NOMO-1 treated with DMSO at 0.1 percent for 48 hours (cell line): ENCODE data around the gene LYSMD2.
A peak's percentile ranks its signal among the peaks of the same experiment; 100 is the strongest.

Experiments used
- DNase-seq: peaks from one replicate; lab custom pipeline; 2025; ENCODE audit not compliant: unreplicated experiment; lab: John Stamatoyannopoulos, UW

Gene LYSMD2

DNA sequence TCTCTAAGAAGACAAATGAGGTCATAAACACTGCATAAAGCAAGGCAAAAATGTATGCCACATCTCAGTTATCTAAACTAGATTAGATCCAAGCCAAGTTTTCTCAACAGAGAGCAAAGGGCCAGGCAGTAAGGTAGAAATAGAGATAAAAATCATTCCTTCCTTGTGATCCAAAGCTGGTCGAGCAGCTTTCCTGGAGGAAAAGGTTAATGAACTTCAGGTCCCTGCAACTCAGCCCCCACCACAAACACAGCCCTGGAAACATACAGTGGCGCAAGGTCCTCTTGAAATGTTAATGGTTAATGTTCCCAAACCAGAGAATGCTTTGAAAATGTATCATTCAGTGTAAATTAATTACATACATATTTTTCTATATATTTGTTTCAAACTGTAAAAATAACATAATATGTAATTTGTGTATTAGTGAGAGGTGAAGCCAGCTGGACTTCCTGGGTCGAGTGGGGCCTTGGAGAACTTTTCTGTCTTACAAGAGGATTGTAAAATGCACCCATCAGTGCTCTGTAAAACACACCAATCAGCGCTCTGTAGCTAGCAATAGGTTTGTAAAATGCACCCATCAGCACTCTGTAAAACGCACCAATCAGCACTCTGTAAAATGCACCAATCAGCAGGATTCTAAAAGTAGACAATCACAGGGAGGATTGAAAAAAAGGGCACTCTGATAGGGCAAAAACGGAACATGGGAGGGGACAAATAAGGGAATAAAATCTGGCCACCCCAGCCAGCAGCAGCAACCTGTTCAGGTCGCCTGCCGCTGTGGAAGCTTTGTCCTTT is 17.1 kb downstream of the LYSMD2 start:
- no peak for DNase-seq

DNA sequence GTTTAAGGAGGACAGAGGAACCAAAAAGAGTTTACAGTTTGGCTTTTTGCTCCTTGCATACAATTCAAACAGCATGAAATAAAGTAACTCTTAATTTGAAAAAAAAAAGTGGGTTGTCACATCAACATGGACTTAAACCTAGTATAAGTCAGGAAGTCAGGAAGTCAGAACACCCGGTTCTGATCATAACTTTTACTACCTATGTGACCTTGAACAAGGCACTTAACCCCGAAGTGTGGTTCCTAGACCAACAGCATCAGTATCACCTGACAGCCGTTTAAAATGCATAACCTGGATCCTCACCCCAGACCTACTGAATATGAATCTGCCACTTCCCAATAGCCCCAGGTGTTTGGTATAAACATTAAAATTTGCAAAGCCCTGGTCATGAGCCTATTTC is 18.7 kb downstream of the LYSMD2 start:
- DNase-seq: no peak

GRCh38 chr15:51718219-51718618 is 19.2 kb downstream of the LYSMD2 start:
- no peak for DNase-seq

DNA sequence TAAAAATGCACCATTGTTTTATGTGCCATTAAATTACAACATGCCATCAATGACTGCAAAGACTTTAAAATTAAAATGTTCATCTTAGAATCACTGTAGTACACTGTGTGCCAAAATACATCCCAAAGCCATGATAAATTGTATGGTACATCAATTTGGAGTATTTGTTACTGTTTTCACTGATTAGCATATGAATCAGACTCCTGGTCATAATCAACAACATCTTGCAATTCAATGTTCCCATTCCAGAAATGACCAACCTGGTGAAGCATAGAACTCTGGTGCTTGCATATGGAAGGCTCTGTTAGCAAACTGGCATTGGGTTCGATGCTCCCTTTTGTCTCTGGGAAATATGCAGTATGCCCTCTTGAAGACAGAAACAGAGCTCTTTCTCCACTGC is 22.5 kb downstream of the LYSMD2 start:
- no peak for DNase-seq

DNA sequence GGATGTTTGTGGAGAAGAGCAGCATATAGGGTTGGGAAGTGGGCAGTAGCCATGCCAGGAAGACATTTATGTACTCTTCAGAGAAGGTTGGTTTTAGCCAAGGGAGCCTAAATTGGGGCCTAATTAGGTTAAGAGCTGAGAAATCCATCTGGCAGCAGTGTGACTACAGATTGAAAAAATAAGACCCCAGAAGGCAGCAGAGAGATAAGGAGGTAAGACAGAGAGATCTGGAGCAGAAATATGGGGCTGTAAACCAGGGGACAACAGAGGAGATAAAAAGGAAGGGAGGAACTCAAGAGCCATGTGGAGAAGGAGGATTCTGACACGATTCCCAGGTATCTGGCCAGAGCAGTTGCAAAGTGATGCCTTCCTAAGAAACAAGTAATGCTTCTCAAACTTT is 23.3 kb downstream of the LYSMD2 start:
- no peak for DNase-seq

GRCh38 chr15:51709031-51709430 is 28.4 kb downstream of the LYSMD2 start:
- no peak for DNase-seq

DNA sequence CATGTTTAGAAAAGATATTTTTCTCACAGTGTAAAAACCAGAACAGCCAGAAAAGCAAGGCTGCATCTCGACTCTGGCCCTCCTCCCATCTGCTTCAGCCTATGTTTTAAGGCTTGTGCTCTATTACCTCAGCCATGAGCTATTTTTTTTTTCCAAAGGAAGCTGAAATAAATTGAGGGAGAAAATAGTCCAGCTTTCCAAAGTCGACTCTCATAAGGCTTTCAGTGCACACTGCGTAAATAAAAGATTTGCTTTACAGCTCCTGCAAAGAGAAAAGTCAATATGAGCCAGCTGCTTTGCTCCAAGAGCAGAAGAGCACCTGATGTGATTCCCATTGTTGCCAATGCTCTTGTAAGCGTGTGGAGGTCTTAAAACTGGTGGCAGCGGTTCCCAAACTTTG is 29.4 kb downstream of the LYSMD2 start:
- DNase-seq: no peak

DNA sequence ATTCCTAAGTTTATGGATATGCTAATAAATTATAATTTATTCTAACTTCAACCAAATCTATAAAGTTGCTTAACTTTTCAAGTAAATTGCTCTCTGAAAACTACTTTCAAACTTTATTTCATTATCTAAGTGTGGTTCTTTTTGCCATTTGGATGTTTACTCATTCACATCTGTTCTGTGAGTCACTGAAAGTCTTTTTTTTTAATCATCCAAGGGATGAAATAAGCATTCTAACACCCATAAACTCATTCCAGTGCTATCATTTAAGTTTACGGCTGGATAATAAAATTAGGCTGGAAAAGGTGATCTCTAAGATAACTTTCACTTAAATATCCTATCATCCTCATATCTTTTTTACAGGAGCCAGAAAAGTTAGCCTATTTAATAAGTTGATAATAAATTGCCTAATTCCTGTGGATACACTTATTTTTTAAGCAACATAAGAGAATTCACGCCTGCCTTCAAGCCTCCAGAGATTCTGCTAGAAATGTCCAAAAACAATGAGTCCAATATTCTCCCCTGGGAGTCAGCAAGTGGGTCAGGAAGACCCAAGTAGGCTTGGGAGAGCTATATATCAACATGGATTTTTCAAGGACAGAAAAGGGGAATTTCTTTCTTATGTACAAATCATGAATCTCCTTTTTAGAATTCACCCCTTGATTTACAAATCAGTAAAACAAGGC is 30.4 kb downstream of the LYSMD2 start:
- no peak for DNase-seq

DNA sequence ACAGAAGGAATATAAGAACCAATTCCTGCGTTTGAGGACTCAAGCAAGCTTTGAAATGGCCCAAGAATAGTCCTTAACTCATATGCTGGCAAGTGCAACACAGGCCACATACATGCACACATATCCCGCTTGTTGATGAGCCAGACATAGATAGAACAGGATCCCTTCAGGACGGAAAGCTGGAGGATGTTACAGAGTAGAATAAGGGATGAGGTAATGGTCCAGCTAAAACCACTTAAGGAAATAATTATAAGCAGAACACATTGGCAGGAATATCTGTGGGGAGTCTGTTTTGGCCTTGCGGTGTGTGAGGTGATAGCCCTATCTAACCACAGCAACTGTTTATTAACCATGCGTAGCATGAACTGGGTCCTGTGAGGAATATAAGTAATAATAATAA is 31.2 kb downstream of the LYSMD2 start:
- DNase-seq: no peak

GRCh38 chr15:51702710-51703109 is 34.7 kb downstream of the LYSMD2 start:
- no peak for DNase-seq

- DNase-seq: no peak
These were observed 38.1 kb downstream of the LYSMD2 start for GRCh38 chr15:51699373-51699772.

DNA sequence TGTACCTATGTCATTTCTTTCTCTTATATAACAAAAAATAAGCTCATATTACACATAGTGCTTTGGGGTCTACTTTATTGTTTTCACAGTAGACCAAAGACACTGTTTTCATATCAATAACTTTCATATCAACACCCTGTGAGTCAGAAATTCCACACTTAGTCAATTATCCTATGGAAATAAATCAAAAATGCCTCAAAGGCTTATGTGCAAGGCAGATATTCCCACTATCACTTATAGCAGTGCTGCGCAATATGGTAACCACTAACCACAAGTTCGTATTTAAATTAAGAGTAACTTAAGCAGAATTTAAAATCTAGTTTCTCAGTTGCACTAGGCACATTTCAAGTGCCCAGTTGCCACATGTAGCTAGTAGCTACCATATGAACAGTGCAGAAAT is 40.3 kb downstream of the LYSMD2 start:
- DNase-seq: no peak

DNA sequence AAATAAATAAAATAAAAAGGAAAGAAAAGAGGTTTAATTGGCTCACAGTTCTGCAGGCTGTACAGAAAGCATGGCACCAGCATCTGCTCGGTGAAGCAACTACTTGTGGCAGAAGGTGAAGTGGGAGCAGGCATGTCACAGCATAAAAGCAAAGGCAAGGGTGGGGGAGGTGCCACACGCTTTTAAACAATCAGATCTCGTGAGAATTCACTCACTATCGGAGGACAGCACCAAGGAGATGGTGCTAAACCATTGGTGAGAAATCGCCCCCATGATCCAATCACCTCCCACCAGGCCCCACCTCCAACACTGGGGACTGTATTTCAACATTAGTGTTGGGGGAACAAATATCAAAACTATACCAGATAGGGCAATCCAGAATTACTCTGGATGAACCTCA is 40.9 kb downstream of the LYSMD2 start:
- DNase-seq: no peak

DNA sequence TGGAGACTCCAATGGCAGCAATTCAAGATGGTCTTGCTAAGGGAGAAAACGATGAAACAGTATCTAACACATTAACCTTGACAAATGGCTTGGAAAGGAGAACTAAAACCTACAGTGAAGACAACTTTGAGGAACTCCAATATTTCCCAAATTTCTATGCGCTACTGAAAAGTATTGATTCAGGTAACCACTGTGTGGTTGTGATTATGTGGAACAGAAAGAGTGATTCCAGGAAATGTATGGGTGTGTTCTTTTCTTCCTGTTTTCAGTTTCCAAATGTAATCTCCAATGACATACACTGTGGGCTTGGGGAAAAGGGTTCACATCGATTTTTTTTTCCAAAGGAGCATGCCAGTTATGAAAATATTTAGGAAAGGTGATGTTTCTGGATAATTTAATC is 45.3 kb downstream of the LYSMD2 start:
- DNase-seq: peak; percentile 54

- no peak for DNase-seq
These were observed 48.6 kb downstream of the LYSMD2 start for GRCh38 chr15:51688863-51689262.

DNA sequence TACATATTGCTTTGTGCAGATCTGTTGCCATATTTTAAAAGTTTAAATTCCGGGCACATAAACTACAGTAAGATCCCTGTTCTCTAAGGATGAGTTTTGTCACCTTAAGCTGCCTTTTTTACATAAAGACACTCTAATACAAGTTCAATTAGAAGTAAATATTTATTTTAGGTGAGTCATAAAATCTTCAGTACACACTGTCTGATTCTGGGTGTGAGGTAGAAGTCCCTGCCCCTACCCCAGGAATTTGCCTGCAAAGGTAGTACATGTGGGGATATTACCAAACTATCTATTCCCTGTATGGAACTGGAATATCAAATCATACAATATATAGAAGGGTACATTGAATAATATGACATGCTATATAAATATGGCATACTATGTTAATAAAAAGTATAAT is 49.9 kb downstream of the LYSMD2 start:
- no peak for DNase-seq

GRCh38 chr15:51681303-51681963 is 56.0 kb downstream of the LYSMD2 start, which contains the start of gene SCG3:
TSS of gene SCG3 (plus strand) at chr15:51681503. CDS start at chr15:51681756, 253 bp downstream.
- peak; percentile 78 for DNase-seq

DNA sequence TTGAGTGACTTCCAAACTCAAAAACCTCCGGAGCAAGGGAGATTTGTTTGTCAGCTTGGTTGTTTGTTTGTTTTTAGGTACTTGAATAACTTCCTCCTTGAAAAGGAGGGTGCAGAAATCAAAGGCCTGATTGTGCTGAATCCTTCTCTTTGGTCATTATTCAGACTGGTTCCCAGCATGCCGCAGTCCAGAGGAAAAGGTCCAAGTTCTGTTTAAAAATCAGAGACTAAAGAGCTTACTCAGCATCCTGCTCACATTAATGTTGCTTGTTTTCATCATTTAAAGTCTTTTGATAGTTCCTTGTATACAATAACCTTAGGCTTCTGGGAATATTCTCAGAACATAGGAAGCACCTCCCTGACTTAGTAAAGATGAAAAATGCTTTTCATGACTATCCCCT is 57.1 kb downstream of the LYSMD2 start:
- DNase-seq: no peak

GRCh38 chr15:51678096-51678495 is 59.4 kb downstream of the LYSMD2 start:
- no peak for DNase-seq

- no peak for DNase-seq
These were observed 60.0 kb downstream of the LYSMD2 start for GRCh38 chr15:51677452-51677851.

GRCh38 chr15:51677021-51677420 is 60.4 kb downstream of the LYSMD2 start:
- DNase-seq: no peak

DNA sequence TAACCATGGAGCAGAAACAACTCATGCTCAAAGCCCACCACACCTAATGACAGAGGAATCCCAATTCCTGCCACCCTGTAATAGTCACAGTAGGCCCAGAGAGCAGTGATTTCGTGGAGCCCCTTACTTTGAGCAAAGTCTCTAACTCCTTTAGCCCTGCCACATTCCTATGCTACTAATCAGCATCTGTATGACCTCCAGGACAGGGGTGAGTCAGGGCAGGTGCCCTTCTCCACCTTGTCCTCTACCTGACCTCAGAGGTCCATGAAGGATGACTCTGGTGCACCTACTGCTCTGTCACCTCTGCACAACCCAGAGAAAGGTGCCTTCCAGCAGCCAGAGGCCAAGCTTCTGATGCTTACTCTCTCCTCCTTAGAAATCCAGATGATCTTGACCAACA is 62.2 kb downstream of the LYSMD2 start:
- DNase-seq: no peak
